ENCODE results near the gene SLC13A4. TPM values are rescaled to one million over a fixed set of nuclear protein-coding genes. Genes with fewer than 3 reads are reported as not detected.
A peak's percentile ranks its signal among the peaks of the same experiment; 100 is the strongest.

Gene SLC13A4
- total RNA-seq, 1 donor from 2014 or later = 0.27 TPM

DNA sequence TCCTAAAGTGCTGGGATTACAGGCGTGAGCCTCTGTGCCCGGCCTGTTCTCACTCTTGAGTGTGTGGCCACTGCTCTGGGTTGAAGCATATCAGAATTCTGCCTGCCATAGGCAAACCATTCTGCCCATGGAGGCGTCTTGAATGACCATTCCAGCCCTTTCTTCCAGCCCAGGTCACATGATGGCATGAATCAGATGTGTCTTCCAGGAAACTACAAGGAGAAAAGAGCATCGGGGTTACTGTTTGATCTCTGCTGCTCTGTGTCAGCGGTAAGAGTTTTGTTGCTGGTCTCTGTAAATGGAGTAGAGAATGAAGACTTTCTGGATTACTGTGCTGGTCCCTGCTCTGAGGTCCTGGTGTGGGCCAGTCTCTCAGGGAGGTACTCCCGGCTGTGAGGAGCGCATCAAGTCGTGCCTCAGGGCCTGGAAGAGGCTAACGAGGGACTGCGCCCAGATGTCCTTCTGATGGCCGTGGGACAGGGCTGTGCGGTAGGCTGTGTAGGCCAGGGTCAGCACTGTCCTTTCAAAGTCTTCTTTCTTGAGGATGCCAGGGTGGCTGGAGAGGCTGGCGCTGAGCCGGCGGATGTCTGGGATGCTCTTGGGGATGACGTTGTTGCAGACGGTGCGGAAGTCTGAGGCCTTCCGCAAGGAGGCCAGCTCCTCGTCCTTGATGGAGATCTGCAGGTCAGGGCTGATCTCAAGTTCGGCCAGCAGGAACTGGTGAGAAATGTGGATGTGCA is 5.8 kb upstream of the SLC13A4 start:
- Histone ChIP-seq H3K9me3 (no peaks in the 10 kb centered on the region), H3K27me3 (ENCODE audit: low read depth) (no peaks in the 10 kb centered on the region), H3K27ac (no peak overlapping the region), H3K4me3 (no peak overlapping the region), H3K4me1 (no peaks in the 10 kb centered on the region), H3K36me3 (no peaks in the 10 kb centered on the region)
- intact Hi-C loops (cut with DNase I) = no loop called here
- TF ChIP-seq, protein P1, sequence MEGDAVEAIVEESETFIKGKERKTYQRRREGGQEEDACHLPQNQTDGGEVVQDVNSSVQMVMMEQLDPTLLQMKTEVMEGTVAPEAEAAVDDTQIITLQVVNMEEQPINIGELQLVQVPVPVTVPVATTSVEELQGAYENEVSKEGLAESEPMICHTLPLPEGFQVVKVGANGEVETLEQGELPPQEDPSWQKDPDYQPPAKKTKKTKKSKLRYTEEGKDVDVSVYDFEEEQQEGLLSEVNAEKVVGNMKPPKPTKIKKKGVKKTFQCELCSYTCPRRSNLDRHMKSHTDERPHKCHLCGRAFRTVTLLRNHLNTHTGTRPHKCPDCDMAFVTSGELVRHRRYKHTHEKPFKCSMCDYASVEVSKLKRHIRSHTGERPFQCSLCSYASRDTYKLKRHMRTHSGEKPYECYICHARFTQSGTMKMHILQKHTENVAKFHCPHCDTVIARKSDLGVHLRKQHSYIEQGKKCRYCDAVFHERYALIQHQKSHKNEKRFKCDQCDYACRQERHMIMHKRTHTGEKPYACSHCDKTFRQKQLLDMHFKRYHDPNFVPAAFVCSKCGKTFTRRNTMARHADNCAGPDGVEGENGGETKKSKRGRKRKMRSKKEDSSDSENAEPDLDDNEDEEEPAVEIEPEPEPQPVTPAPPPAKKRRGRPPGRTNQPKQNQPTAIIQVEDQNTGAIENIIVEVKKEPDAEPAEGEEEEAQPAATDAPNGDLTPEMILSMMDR (IDR thresholded peaks at IDR 0.05) = no peak
- DNase-seq (no peak), ATAC-seq (no peak)

DNA sequence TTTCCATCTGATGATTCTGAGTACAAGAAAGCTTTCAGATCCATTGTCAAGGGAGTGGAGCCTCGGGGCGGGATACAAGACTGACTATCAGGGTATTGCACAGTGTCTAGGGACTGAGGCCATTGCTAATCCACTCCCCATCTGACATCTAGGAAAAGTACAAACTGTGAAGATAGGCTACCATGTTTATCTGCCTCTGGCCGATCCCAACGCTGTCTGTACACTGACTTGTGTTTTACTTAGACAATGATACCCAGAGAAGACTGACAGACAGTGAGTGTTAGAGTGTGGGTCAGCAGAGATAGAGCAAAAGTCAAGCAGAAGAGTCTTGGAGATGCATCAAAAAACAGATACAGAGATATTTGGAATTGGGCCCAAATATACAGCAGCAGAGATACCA is 3.1 kb upstream of the SLC13A4 start:
- no peaks in the 10 kb centered on the region for H3K27me3 ChIP-seq (ENCODE audit: low read depth)
- no peaks in the 10 kb centered on the region for H3K9me3 ChIP-seq
- H3K27ac ChIP-seq = no peak overlapping the region
- no peaks in the 10 kb centered on the region for H3K4me1 ChIP-seq
- no peak for DNase-seq
- no peaks in the 10 kb centered on the region for H3K36me3 ChIP-seq
- no peak for ATAC-seq
- intact Hi-C loops (cut with DNase I) = no loop called here
- no peak overlapping the region for H3K4me3 ChIP-seq
- TF ChIP-seq, protein P1 (IDR thresholded peaks at IDR 0.05) = no peak

DNA sequence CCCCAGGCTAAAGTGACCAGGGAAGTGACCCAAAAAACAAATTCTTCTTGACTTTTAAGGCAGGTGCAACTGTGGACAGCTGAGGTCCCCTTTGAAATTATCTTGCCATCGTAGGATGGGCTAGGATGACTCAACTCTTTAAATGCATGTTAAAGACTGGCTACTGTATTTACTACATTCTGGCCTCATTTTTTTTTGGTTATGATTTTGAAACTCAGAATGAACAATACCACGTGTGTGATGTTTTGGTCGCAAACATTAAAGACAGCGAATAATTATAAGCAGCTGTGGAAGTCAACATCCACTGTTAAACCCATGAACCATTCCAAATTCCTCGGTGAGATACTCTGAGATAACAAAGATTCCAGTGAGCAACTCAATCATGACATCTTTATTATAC is 1.2 kb upstream of the SLC13A4 start:
- ATAC-seq = no peak
- intact Hi-C loops (cut with DNase I) = no loop called here

DNA sequence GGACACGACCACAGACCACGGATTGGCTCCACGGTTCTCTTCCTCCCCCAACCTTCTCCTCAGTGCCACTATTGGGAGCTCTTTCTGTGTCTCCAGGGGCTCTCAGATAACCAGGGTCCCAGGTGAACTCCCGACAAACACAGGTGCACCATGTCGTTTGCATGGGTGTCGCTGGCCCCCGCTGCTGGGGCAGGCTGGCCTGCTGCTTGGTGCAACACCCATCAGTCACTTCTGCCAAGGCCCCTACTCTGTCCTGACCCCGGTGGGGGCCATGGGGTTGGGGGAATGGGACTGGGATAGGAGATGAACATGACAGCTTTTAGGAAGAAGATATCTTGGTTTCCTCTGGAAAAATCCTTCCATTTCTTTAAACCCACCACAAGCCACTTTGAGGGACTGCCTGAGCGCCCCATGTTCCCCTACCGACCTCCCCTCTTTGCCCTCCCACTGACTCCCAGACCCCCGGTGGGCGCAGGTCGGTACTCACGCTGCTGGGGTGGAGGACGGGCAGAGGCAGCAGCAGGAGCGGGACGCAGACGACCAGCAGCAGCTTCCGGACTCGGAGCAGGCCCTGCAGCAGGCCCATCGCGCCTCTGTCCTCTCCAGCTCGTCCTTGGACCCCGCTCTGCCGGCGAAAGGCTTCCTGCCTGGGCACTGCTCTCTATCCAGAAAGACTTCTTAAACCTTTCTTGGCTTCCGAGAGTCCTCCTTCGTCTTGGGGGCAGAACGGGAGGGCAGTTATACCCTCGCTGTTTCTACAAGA is 894 bp downstream of the SLC13A4 start:
- H3K4me3 ChIP-seq = no peak overlapping the region
- H3K9me3 ChIP-seq = no peaks in the 10 kb centered on the region
- TF ChIP-seq, protein P1 (IDR thresholded peaks at IDR 0.05) = no peak
- DNase-seq (no peak), ATAC-seq (peak in 1 of 2 donors; percentile 30)
- no peak overlapping the region for H3K27ac ChIP-seq
- intact Hi-C loops (cut with DNase I) = no loop called here
- no peaks in the 10 kb centered on the region for H3K36me3 ChIP-seq
- no peaks in the 10 kb centered on the region for H3K4me1 ChIP-seq
- no peaks in the 10 kb centered on the region for H3K27me3 ChIP-seq (ENCODE audit: low read depth)

More for the DNA sequence above, 1.2 kb upstream of the SLC13A4 start:
- DNase-seq = no peak
- H3K27ac ChIP-seq = no peak overlapping the region
- no peaks in the 10 kb centered on the region for H3K27me3 ChIP-seq (ENCODE audit: low read depth)
- no peaks in the 10 kb centered on the region for H3K9me3 ChIP-seq
- TF ChIP-seq, protein P1 (IDR thresholded peaks at IDR 0.05) = no peak
- no peaks in the 10 kb centered on the region for H3K36me3 ChIP-seq
- H3K4me3 ChIP-seq = no peak overlapping the region
- no peaks in the 10 kb centered on the region for H3K4me1 ChIP-seq

DNA sequence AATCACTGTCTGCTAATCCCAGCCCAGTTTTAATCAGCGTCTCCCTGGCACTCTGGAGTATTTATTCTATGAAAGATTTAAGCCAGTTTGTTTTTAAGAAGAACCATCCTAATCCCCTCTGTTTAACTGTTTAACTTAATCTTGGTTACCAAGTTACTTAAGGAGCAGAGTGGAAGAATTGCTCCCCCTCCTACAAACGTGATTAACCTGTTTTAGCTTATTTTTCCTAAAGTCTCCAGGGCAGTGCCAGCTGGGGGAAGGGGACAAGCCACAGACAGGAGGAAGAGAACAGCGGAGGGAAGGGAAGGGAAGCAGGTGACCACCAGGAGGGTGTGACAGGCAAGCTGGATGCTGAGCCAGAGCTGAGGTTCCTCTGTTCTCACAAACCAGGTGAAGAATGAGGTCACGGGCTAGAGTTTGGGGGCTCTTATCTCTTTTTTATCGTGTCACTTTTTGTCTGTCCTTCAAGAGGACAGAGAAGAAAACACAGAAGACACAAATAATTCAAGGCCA is 1.7 kb downstream of the SLC13A4 start:
- no peak for ATAC-seq
- Histone ChIP-seq H3K4me1 (no peaks in the 10 kb centered on the region), H3K27ac (no peak overlapping the region), H3K36me3 (no peaks in the 10 kb centered on the region), H3K9me3 (no peaks in the 10 kb centered on the region), H3K4me3 (no peak overlapping the region), H3K27me3 (ENCODE audit: low read depth) (no peaks in the 10 kb centered on the region)
- intact Hi-C loops (cut with DNase I) = no loop called here
- no peak for DNase-seq
- TF ChIP-seq, protein P1 (IDR thresholded peaks at IDR 0.05) = no peak
